K562 (cell line): ENCODE measurements around the gene CCDC77. TPM values are rescaled to one million over a fixed set of nuclear protein-coding genes. Genes with fewer than 3 reads are reported as not detected.

Source experiments
- ATAC-seq: fragments of 200-7000 bp; cut with Tn5 transposase; 3 replicates; pipeline ENCODE4 v1.9.1; 2020; ENCODE audit warnings: moderate library complexity
- BruUV-seq: library from RNA; stranded (reverse); fragments of 400-500 nt; replicated peaks from 2 replicates; lab custom pipeline; 2021; lab: Mats Ljungman, UMichigan
- CTCF ChIA-PET: fragments of 300-600 bp; formaldehyde crosslinking; extraction: SDS; loops from one replicate; lab custom pipeline; 2021; ENCODE audit warnings: low intra/inter-chr PET ratio; lab: Yijun Ruan, JAX
- POLR2A ChIA-PET: fragments of 300-600, 350-650 bp; sonication (Branson Sonifier 250); formaldehyde crosslinking; extraction: SDS; loops from one replicate; lab custom pipeline; 2021; ENCODE audit warnings: antibody characterized with exemption, inconsistent platforms; lab: Yijun Ruan, JAX
- DNase-seq, 4 experiments: peaks; one replicate each; pipeline versions ENCODE4 v3.0.0 to v3.0.0-alpha.2; 2011 to 2018; ENCODE audit warnings: low spot score in 3 of 4, mixed read lengths in 3 of 4; ENCODE audit errors: extremely low read depth in 1 of 4
- FAIRE-seq: peaks from 2 replicates; lab custom pipeline; 2011; peaks lifted over from hg19 to GRCh38; lab: Jason Lieb, UNC
- H2AFZ ChIP-seq: 2 replicates; pipeline ENCODE4 v1.6.0; 2011; ENCODE audit warnings: low read depth, low read length, control low read depth, inconsistent platforms
- H3K27ac ChIP-seq: fragments of 200-600 bp; 3 replicates; pipeline ENCODE4 v1.8.0; 2011; ENCODE audit warnings: low read depth, mild to moderate bottlenecking, control low read depth, inconsistent platforms, low read length, moderate library complexity, mixed read lengths; ENCODE audit errors: extremely low read depth
- H3K27me3 ChIP-seq, 2 experiments: fragments of 300-600 bp in 1 of 2; 2 replicates in 1 of 2; 3 replicates in 1 of 2; pipeline versions ENCODE4 v1.6.0 to v1.8.0; 2011; ENCODE audit warnings: inconsistent platforms in 2 of 2, low read length in 2 of 2, mild to moderate bottlenecking in 1 of 2, mixed read lengths in 1 of 2, moderate library complexity in 1 of 2; ENCODE audit not compliant: control insufficient read depth in 2 of 2, insufficient read depth in 2 of 2
- H3K36me3 ChIP-seq: fragments of 300-600 bp; 3 replicates; pipeline ENCODE4 v1.8.0; 2011; ENCODE audit warnings: mild to moderate bottlenecking, low read length, inconsistent platforms; ENCODE audit not compliant: control insufficient read depth, insufficient read depth
- H3K4me1 ChIP-seq, 2 experiments: fragments of 200-600 bp in 1 of 2; replicated peaks in 1 of 2; 2 replicates in 1 of 2; 3 replicates in 1 of 2; pipeline versions ENCODE4 v1.5.1 to v1.8.0; 2011; ENCODE audit warnings: inconsistent platforms in 2 of 2, low read length in 2 of 2, mild to moderate bottlenecking in 1 of 2, mixed read lengths in 1 of 2, moderate library complexity in 1 of 2; ENCODE audit not compliant: control insufficient read depth in 2 of 2, insufficient read depth in 2 of 2
- H3K4me2 ChIP-seq: 2 replicates; pipeline ENCODE4 v1.6.1; 2011; ENCODE audit warnings: low read length, control low read depth, inconsistent platforms, mixed read lengths; ENCODE audit not compliant: insufficient read depth
- H3K4me3 ChIP-seq: fragments of 200-600 bp; sonication (generic), shearing (Covaris generic); 2 replicates; pipeline ENCODE4 v1.5.1; 2016; ENCODE audit warnings: control low read depth, inconsistent platforms
- H3K79me2 ChIP-seq: fragments of 200-600 bp; 3 replicates; pipeline ENCODE4 v1.8.0; 2011; ENCODE audit warnings: low read length, inconsistent platforms; ENCODE audit not compliant: control insufficient read depth, insufficient read depth
- H3K9ac ChIP-seq, 2 experiments: 2 replicates each; pipeline versions ENCODE4 v1.6.0 to v1.6.1; 2011; ENCODE audit warnings: low read depth in 2 of 2, low read length in 2 of 2, control low read depth in 1 of 2, inconsistent platforms in 1 of 2, mild to moderate bottlenecking in 1 of 2, mixed read lengths in 1 of 2; ENCODE audit not compliant: insufficient read depth in 1 of 2
- H3K9me1 ChIP-seq: one replicate; pipeline ENCODE4 v1.6.0; 2011; ENCODE audit warnings: inconsistent platforms, mild to moderate bottlenecking, low read length, moderate library complexity; ENCODE audit not compliant: control insufficient read depth, insufficient read depth
- H3K9me3 ChIP-seq: replicated peaks from 2 replicates; pipeline ENCODE4 v1.5.1; 2011; ENCODE audit warnings: low read depth, low read length, inconsistent platforms; ENCODE audit not compliant: control insufficient read depth, insufficient read depth
- H4K20me1 ChIP-seq: replicated peaks from 2 replicates; pipeline ENCODE4 v1.6.1; 2011; ENCODE audit warnings: low read length, inconsistent platforms, mixed read lengths; ENCODE audit not compliant: control insufficient read depth, insufficient read depth
- EWSR1 ChIP-seq: fragments of 450-650 bp; IDR thresholded peaks from 2 replicates; pipeline ENCODE4 v1.6.1; 2018; ENCODE audit warnings: borderline replicate concordance, mild to moderate bottlenecking, low read depth, moderate library complexity; ENCODE audit not compliant: partially characterized antibody
- JUNB ChIP-seq: fragments of 450-650 bp; formaldehyde crosslinking; conservative IDR thresholded peaks from 2 replicates; pipeline ENCODE4 v1.4.0; 2020; ENCODE audit warnings: mild to moderate bottlenecking
- WGBS: fragments of 100-300 bp; shearing (Covaris generic); methylation state at CpG from one replicate; pipeline ENCODE4 v1.1.6; 2016; ENCODE audit warnings: low coverage, mixed read lengths; ENCODE audit not compliant: insufficient coverage; ENCODE audit errors: missing lambda C conversion rate; 5-methylcytosine and 5-hydroxymethylcytosine counted together
- in situ Hi-C: fragments of 300-500 bp; cut with MboI; formaldehyde crosslinking; loops from 4 replicates; pipeline ENCODE4 v1.15.0; 2018; ENCODE audit warnings: inconsistent platforms, mixed read lengths
- intact Hi-C: fragments of 100-400 bp; cut with micrococcal nuclease; formaldehyde crosslinking; loops from 2 replicates; pipeline ENCODE4 v1.14.2; 2022
- polyA plus RNA-seq, 8 experiments: library from polyadenylated mRNA; depleted of rRNA in 4 of 8; stranded (reverse) in 5 of 8; unstranded in 3 of 8; fragments of >200 nt; fragmentation: Nextera tagmentation in 2 of 8; fragmentation: Illumina TruSeq in 1 of 8; extraction: Ambion mirVana in 2 of 8; extraction: Trizol in 1 of 8; gene quantifications; 2 replicates each; pipeline versions ENCODE4 v1.2.1 to v1.2.3, GENCODE V29; 2011 to 2014; ENCODE audit warnings: inconsistent platforms in 1 of 8, missing spikeins in 1 of 8
- total RNA-seq, 7 experiments: library from RNA; depleted of rRNA in 6 of 7; stranded (reverse); fragments of >200 nt in 6 of 7; fragmentation: Illumina TruSeq in 2 of 7; extraction: Trizol in 2 of 7; gene quantifications; 2 replicates each; pipeline versions ENCODE4 v1.2.1 to v1.2.3, GENCODE V29; 2011 to 2021; ENCODE audit warnings: low replicate concordance in 1 of 7

The CCDC77 gene
- total and polyA plus RNA-seq, 9 of the 15 experiments (the other 6 are each of a cell fraction or from before 2014, with no cell fraction given): 10.5 to 26.5 (median 17.8) TPM

DNA sequence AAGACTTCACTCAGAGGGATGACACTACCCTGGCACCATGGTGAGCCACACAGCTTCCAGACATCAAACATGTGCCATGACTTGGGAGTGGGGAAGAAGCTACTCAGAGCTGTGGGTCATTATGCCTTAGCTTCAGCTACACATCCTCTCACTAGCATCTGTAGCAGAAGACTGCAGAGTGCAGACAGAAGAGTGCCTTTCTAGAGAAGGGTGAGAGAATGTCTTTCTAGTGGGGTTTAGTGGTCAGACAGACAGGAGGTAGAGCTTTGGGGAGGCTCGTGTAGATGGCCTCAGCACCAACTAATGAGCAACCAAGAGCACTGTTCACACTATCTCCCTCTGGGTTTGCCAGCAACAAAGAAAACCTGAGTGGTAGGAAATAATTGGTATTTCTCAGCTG lies 53.4 kb downstream of the CCDC77 start:
- BruUV-seq: no TSS peak
- H3K9me3 ChIP-seq: no peaks in the 10 kb centered on the region; the same call in 1 of the 2 replicates
- no peaks in the 10 kb centered on the region for H3K36me3 ChIP-seq
- H4K20me1 ChIP-seq: no peaks in the 10 kb centered on the region
- no peaks in the 10 kb centered on the region for H3K79me2 ChIP-seq
- no peak overlapping the region for H3K27ac ChIP-seq
- DNase-seq (no peak), FAIRE-seq (no peak), ATAC-seq (no peak)
- no peak overlapping the region for H3K9ac ChIP-seq
- in situ Hi-C loops (loop anchor here (5.0 kb wide), 1 partner anchor 87 kb away; no protein-coding TSS in a partner anchor), intact Hi-C loops (loop anchor here (2.0 kb wide), 1 partner anchor 92 kb away; no protein-coding TSS in a partner anchor)
- ChIA-PET CTCF (interaction anchor here (4.9 kb wide), 1 partner anchor 92 kb away, joined by 48 read pairs; no protein-coding TSS in a partner anchor), POLR2A (interaction anchor here (0.6 kb wide), 1 partner anchor 455 kb away, joined by 3 read pairs; no protein-coding TSS in a partner anchor)
- WGBS: 0% methylated on average over 1 of the region's 1 CpG
- H3K4me3 ChIP-seq: no peak overlapping the region
- peaks cover 0 to 8% of the 10 kb centered on the region in 2 experiments; a peak in 2 of 5 replicates for H3K27me3 ChIP-seq
- H3K4me1 ChIP-seq: peaks cover 0 to 15% of the 10 kb centered on the region in 2 experiments; a peak in 2 of 5 replicates
- no peak for TF ChIP-seq JUNB (CRISPR knock-in tag)
- H2AFZ ChIP-seq: no peak overlapping the region
- H3K9me1 ChIP-seq: no peaks in the 10 kb centered on the region
- H3K4me2 ChIP-seq: no peak overlapping the region

DNA sequence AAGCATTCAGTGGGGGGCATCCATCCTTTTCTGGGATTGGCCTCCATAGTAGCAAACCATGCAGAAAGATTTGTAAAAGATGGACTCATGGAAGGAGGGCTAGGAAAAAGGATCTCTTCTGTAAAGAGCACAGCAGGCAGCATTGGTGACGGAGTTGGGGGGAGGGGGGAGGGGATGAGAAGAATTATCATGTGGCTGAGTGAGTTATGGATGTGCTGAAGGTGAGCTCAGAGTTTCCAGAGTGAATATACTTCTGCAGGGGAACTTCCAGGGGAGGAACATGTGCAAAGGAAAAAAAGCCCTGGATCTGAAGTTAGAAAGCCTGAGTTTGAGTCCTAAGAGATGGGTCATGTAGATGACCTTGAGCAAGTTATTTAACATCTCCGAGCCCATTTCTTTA lies 54.4 kb downstream of the CCDC77 start:
- no peak overlapping the region for H2AFZ ChIP-seq
- H3K27ac ChIP-seq: no peak overlapping the region
- FAIRE-seq (no peak), ATAC-seq (no peak), DNase-seq (no peak)
- H3K36me3 ChIP-seq: no peaks in the 10 kb centered on the region
- no peak overlapping the region for H3K9ac ChIP-seq
- BruUV-seq: no TSS peak
- intact Hi-C loops: loop anchor here (2.0 kb wide), 1 partner anchor 91 kb away; no protein-coding TSS in a partner anchor
- H3K79me2 ChIP-seq: no peaks in the 10 kb centered on the region
- H3K9me3 ChIP-seq: no peaks in the 10 kb centered on the region; the same call in 1 of the 2 replicates
- peaks cover under 1% of the 10 kb centered on the region; the same call in 1 of the 2 replicates for H4K20me1 ChIP-seq
- in situ Hi-C loops: loop anchor here (5.0 kb wide), 1 partner anchor 86 kb away; no protein-coding TSS in a partner anchor
- no peak for TF ChIP-seq EWSR1
- H3K4me1 ChIP-seq: peaks cover 0 to 25% of the 10 kb centered on the region in 2 experiments; a peak in 2 of 5 replicates
- no peaks in the 10 kb centered on the region for H3K9me1 ChIP-seq
- H3K4me2 ChIP-seq: no peak overlapping the region
- ChIA-PET CTCF (interaction anchor here (1.2 kb wide), 1 partner anchor 91 kb away, joined by 4 read pairs; no protein-coding TSS in a partner anchor), POLR2A (no interaction called here)
- no peak overlapping the region for H3K4me3 ChIP-seq
- H3K27me3 ChIP-seq: peaks cover 0 to 10% of the 10 kb centered on the region in 2 experiments; a peak in 2 of 5 replicates
- 0% methylated on average over 1 of the region's 2 CpGs for WGBS
